Measurements from ENCODE around the gene WIPF2. TPM values are rescaled to one million over a fixed set of nuclear protein-coding genes. Genes with fewer than 3 reads are reported as not detected.
"Not testable (repeated sequence)": the region's sequence is repeated elsewhere in the genome, so short reads cannot be mapped to it uniquely, and the experiment has no call there.

Gene WIPF2
- total RNA-seq, 1 experiment from 2014 or later = 12.7 TPM

DNA sequence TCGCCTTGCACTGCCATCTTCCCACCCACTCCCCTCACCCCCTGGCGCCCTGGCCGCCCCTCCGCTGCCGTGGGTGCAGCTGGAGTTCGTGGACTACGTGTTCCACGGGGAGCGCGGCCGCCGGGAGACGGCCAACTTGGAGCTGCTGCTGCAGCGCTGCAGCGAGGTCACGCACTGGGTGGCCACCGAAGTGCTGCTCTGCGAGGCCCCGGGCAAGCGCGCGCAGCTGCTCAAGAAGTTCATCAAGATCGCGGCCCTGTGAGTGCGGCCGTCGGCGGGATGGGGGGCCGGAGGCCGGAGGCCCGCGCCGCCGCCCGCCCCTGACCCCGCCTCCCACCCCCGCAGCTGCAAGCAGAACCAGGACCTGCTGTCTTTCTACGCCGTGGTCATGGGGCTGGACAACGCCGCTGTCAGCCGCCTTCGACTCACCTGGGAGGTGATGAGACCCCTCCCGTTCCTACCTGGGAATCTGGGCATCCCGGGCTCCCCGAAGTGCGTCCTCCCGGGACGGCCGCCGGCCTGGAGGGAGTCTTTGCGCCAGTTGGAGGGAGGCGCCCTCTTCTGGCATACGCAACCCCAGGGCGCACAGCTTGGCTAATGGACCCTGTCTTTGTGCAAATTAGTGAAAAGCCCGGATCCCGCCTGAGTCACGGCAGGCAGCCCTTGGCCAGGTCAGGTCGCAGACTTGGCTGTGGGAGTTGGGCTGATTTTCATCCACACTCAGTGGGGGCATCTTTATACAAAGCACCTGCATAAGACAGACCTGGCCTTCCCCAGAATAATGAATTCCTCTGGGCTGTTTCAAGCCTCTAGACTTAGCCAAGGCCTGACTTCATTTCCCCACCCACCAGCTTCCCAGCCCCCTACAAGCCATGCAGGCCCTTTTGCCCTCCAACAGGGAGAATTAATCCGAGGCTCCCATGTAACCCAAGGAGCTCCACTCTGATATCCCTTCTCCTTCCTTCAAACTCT lies 27.6 kb upstream of the WIPF2 start:
- DNase-seq (ENCODE audit: extremely low read depth, low read depth) = peak; percentile 72

- no peak for DNase-seq (ENCODE audit: extremely low read depth, low read depth)
Measured at GRCh38 chr17:40192961-40193360, 26.1 kb upstream of the WIPF2 start.

DNA sequence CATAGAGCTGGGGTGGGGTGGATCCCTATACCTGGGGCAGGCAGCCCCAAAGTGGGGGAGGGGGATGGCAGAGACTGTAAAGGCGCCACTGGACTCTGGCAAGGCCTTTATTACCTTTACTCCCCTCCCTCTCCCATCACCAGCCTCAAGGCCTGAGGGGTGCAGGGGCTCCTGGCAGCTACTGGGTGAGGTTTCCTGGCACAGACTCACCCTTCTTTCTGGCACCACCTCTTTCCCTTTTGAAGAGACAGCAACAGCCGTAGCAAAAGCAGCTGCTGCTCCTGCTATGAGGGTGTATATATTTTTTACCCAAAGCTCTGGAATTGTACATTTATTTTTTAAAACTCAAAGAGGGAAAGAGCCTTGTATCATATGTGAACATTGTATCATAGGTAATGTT lies 24.3 kb upstream of the WIPF2 start:
- no peak for DNase-seq (ENCODE audit: extremely low read depth, low read depth)

- no peak for DNase-seq (ENCODE audit: extremely low read depth, low read depth)
Measured at GRCh38 chr17:40197550-40197949, 21.6 kb upstream of the WIPF2 start.

DNA sequence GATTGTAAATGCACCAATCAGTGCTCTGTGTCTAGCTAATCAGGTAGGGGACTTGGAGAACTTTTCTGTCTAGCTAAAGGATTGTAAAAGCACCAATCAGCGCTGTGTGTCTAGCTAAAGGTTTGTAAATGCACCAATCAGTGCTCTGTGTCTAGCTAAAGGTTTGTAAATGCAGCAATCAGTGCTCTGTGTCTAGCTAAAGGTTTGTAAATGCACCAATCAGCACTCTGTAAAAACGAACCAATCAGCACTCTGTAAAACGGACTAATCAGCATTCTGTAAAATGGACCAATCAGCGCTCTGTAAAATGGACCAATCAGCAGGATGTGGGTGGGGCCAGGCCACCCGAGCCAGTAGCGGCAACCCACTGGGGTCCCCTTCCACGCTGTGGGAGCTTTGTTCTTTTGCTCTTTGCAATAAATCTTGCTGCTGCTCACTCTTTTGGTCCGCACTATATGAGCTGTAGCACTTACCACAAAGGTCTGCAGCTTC lies 21.1 kb upstream of the WIPF2 start:
- not testable (repeated sequence) for DNase-seq (ENCODE audit: extremely low read depth, low read depth)

- no peak for DNase-seq (ENCODE audit: extremely low read depth, low read depth)
Measured at GRCh38 chr17:40198576-40198975, 20.5 kb upstream of the WIPF2 start.

- DNase-seq (ENCODE audit: extremely low read depth, low read depth) = no peak
Measured at GRCh38 chr17:40203131-40203530, 16.0 kb upstream of the WIPF2 start.

GRCh38 chr17:40206193-40206592 lies 12.9 kb upstream of the WIPF2 start:
- not testable (repeated sequence) for DNase-seq (ENCODE audit: extremely low read depth, low read depth)

GRCh38 chr17:40209404-40210093 lies 9.6 kb upstream of the WIPF2 start:
- no peak for DNase-seq (ENCODE audit: extremely low read depth, low read depth)

GRCh38 chr17:40213914-40214313 lies 5.2 kb upstream of the WIPF2 start:
- not testable (repeated sequence) for DNase-seq (ENCODE audit: extremely low read depth, low read depth)

- DNase-seq (ENCODE audit: extremely low read depth, low read depth) = no peak
Measured at GRCh38 chr17:40218006-40218739, 931 bp upstream of the WIPF2 start.

GRCh38 chr17:40219594-40220338 lies 662 bp downstream of the WIPF2 start:
- peak; percentile 23 for DNase-seq (ENCODE audit: extremely low read depth, low read depth)

- DNase-seq (ENCODE audit: extremely low read depth, low read depth) = no peak
Measured at GRCh38 chr17:40224718-40225550, 5.8 kb downstream of the WIPF2 start.

DNA sequence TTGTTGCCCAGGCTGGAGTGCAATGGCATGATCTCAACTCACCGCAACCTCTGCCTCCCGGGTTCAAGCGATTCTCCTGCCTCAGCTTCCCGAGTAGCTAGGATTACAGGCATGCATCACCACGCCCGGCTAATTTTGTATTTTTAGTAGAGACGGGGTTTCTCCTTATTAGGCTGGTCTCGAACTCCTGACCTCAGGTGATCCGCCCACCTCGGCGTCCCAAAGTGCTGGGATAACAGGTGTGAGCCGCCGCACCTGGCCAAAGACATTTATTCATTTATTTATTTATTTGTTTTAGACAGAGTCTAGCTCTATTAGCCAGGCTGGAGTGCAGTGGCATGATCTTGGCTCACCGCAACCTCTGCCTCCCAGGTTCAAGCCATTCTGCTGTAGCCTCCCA lies 10.0 kb downstream of the WIPF2 start:
- DNase-seq (ENCODE audit: extremely low read depth, low read depth) = not testable (repeated sequence)

DNA sequence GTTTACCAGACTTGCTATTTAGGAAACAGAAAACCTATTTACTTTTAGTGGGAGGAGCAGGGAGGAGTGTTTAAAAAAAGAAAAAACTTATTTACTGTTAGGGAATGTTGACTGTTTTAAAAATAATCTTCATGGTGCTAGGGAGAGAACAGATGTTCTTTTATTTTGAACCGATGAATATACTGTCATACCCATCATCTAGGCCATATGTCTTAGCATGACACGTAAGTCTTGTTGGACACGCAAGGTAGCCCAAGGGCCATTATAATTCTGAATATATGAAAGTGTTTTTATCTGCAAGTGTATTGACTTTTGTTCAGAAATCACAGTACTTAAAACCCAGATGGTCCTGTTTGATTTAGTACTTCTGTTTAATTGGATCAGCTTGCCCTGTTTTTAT lies 11.6 kb downstream of the WIPF2 start:
- DNase-seq (ENCODE audit: extremely low read depth, low read depth) = no peak

DNA sequence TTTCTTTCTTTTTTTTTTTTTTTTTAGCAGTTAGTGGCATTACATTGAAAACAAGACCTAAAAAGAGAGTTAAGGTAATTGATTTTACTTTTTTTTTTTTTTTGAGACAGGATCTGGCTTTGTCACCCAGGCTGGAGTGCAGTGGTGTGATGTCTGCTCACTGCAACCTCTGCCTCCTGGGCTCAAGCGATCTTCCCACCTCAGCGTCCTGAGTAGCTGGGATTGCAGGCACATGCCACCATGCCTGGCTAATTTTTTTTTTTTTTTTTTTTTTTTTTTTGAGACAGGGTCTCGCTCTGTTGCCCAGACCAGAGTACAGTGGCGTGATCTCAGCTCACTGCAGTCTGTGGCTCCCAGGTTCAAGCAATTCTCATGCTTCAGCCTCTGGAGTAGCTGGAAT lies 12.8 kb downstream of the WIPF2 start:
- not testable (repeated sequence) for DNase-seq (ENCODE audit: extremely low read depth, low read depth)

DNA sequence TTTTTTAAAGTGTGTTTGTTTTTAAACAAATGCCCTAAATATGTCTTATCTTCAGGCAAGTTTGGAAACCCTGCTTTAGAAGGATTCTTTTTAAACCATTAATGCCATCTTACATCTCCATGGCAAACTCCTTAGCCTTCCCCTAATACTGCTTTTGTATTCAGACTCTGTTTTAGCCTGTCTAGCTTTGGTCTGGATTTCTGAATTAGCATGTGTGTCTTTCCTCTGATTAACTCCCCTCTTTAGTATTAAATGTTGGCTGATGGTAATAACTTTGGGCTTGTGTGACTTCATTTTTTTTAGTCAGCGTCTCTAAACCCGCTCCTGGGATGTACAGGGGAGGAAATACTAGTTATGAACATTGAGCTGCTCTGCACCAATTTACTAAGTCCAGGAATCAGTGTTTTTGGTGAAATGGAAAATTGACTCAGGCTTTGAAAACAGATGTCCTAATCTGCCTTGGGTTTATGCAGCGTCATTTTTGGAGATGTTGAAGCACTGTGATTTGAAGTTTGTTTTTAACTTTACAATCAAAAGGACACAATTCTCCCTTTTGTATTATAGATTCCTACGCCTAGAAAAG lies 22.2 kb downstream of the WIPF2 start:
- DNase-seq (ENCODE audit: extremely low read depth, low read depth) = no peak

DNA sequence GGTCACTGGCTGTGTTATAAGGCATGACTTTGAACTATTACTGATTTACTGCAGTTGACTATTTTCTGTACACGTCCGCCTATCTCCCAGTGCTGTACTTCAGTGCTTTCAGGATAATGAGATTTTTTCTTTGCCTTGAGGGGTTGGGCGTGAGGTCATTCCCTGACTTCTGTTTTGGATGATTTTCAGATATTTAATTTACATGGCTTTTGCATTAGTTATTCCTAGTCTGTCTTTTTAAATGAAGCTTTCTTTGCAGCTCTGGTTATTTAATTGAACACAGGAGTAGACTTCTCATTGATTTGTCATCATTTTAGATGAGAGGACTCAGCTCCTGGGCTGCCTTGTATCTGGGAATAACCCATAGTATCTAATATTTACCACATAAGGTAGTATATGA lies 23.7 kb downstream of the WIPF2 start:
- DNase-seq (ENCODE audit: extremely low read depth, low read depth) = no peak

DNA sequence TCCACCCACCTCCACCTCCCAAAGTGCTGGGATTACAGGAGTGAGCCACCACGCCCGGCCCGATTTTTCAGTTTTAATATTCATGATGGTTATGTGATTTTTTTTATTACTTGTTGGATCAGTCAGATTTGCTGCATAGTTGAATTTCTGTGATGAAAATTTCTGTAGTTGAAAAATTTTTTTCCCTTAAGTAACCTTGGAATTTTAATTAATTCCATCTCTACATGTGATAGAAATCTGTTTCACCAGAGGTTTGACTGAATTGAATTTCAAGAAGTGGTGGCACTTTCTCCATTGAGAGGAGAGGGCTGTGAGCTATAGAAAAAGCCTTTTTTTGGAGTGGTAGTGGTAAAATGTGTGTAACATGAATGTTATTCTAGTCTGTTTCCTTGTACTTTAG lies 24.7 kb downstream of the WIPF2 start:
- no peak for DNase-seq (ENCODE audit: extremely low read depth, low read depth)
